SK-N-SH treated with all-trans-retinoic acid at 6 μM for 48 hours (cell line): ENCODE measurements around the gene CLCN4.

Source experiments
- ATAC-seq: fragments of 200-7000 bp; cut with Tn5 transposase; 3 replicates; pipeline ENCODE4 v1.9.1; 2020; ENCODE audit warnings: mild to moderate bottlenecking, moderate library complexity
- ARNTL ChIP-seq: fragments of 450-650 bp; formaldehyde crosslinking; IDR thresholded peaks from 2 replicates; pipeline ENCODE4 v1.5.0; 2020; ENCODE audit warnings: low read depth, mild to moderate bottlenecking, moderate library complexity, borderline replicate concordance
- BACH2 ChIP-seq: fragments of 250-450 bp; sonication (Bioruptor Pico); IDR thresholded peaks from 2 replicates; pipeline ENCODE4 v1.9.0; 2021; ENCODE audit warnings: mild to moderate bottlenecking, borderline replicate concordance
- CREB5 ChIP-seq: fragments of 250-450 bp; sonication (Bioruptor Pico); IDR thresholded peaks from 2 replicates; pipeline ENCODE4 v1.5.1; 2020; ENCODE audit warnings: low read depth, mild to moderate bottlenecking, moderate library complexity
- CSDC2 ChIP-seq: fragments of 250-450 bp; sonication (Bioruptor Pico); IDR thresholded peaks from 2 replicates; pipeline ENCODE4 v1.5.0; 2020; ENCODE audit warnings: mild to moderate bottlenecking, moderate library complexity
- CSRNP3 ChIP-seq: fragments of 250-450 bp; sonication (Bioruptor Pico); IDR thresholded peaks from 2 replicates; pipeline ENCODE4 v1.5.1; 2021; ENCODE audit warnings: mild to moderate bottlenecking, moderate library complexity
- ESRRG ChIP-seq: fragments of 250-450 bp; sonication (Bioruptor Pico); IDR thresholded peaks from 2 replicates; pipeline ENCODE4 v1.6.1; 2021; ENCODE audit warnings: mild to moderate bottlenecking
- GLIS3 ChIP-seq: fragments of 250-450 bp; sonication (Bioruptor Pico); IDR thresholded peaks from 2 replicates; pipeline ENCODE4 v1.5.0; 2020; ENCODE audit warnings: mild to moderate bottlenecking, moderate library complexity
- ISL1 ChIP-seq: fragments of 250-450 bp; sonication (Bioruptor Pico); IDR thresholded peaks from 2 replicates; pipeline ENCODE4 v2.1.2; 2022; ENCODE audit warnings: mild to moderate bottlenecking, moderate library complexity
- OSR1 ChIP-seq: fragments of 250-450 bp; sonication (Bioruptor Pico); IDR thresholded peaks from 2 replicates; pipeline ENCODE4 v1.8.0; 2022; ENCODE audit warnings: moderate library complexity, mild to moderate bottlenecking, inconsistent platforms
- PATZ1 ChIP-seq: fragments of 250-450 bp; sonication (Bioruptor Pico); IDR thresholded peaks from 2 replicates; pipeline ENCODE4 v1.8.0; 2020; ENCODE audit warnings: mild to moderate bottlenecking, moderate library complexity, borderline replicate concordance
- POU6F1 ChIP-seq: fragments of 250-450 bp; sonication (Bioruptor Pico); IDR thresholded peaks from 2 replicates; pipeline ENCODE4 v1.8.0; 2021; ENCODE audit warnings: low read depth, mild to moderate bottlenecking, moderate library complexity, borderline replicate concordance
- PPARA ChIP-seq: fragments of 250-450 bp; sonication (Bioruptor Pico); IDR thresholded peaks from 2 replicates; pipeline ENCODE4 v1.5.0; 2020; ENCODE audit warnings: mild to moderate bottlenecking, borderline replicate concordance
- RARB ChIP-seq: fragments of 250-450 bp; sonication (Bioruptor Pico); IDR thresholded peaks from 2 replicates; pipeline ENCODE4 v1.8.0; 2021; ENCODE audit warnings: mild to moderate bottlenecking, moderate library complexity
- SNAI2 ChIP-seq: fragments of 250-450 bp; sonication (Bioruptor Pico); IDR thresholded peaks from 2 replicates; pipeline ENCODE4 v1.5.0; 2020; ENCODE audit warnings: mild to moderate bottlenecking, moderate library complexity
- TCF4 ChIP-seq: fragments of 250-450 bp; sonication (Bioruptor Pico); IDR thresholded peaks from 2 replicates; pipeline ENCODE4 v1.8.0; 2021; ENCODE audit warnings: mild to moderate bottlenecking, moderate library complexity, borderline replicate concordance
- TOX ChIP-seq: fragments of 250-450 bp; sonication (Bioruptor Pico); IDR thresholded peaks from 2 replicates; pipeline ENCODE4 v1.8.0; 2021; ENCODE audit warnings: mild to moderate bottlenecking, moderate library complexity, borderline replicate concordance
- TSHZ2 ChIP-seq: fragments of 250-450 bp; sonication (Bioruptor Pico); IDR thresholded peaks from 2 replicates; pipeline ENCODE4 v1.5.0; 2020; ENCODE audit warnings: mild to moderate bottlenecking, moderate library complexity
- ZC3H10 ChIP-seq: fragments of 250-450 bp; sonication (Bioruptor Pico); IDR thresholded peaks from 2 replicates; pipeline ENCODE4 v1.5.1; 2021; ENCODE audit warnings: mild to moderate bottlenecking, moderate library complexity
- ZFP3 ChIP-seq: fragments of 250-450 bp; sonication (Bioruptor Pico); IDR thresholded peaks from 2 replicates; pipeline ENCODE4 v1.5.0; 2020; ENCODE audit warnings: mild to moderate bottlenecking, moderate library complexity
- ZFP30 ChIP-seq: fragments of 450-650 bp; formaldehyde crosslinking; IDR thresholded peaks from 2 replicates; pipeline ENCODE4 v1.5.0; 2022; ENCODE audit warnings: mild to moderate bottlenecking, moderate library complexity
- ZNF565 ChIP-seq: fragments of 450-650 bp; formaldehyde crosslinking; conservative IDR thresholded peaks from 2 replicates; pipeline ENCODE4 v1.5.0; 2020; ENCODE audit warnings: low read depth, mild to moderate bottlenecking, moderate library complexity
- ZNF70 ChIP-seq: fragments of 450-650 bp; formaldehyde crosslinking; IDR thresholded peaks from 2 replicates; pipeline ENCODE4 v1.5.0; 2020; ENCODE audit warnings: mild to moderate bottlenecking, moderate library complexity
- ZNF8 ChIP-seq: fragments of 450-650 bp; formaldehyde crosslinking; IDR thresholded peaks from 2 replicates; pipeline ENCODE4 v1.5.0; 2020; ENCODE audit warnings: mild to moderate bottlenecking, moderate library complexity

Gene CLCN4

GRCh38 chrX:10193587-10193986, 36.8 kb downstream of the CLCN4 start:
- no peak for TF ChIP-seq TSHZ2 (CRISPR knock-in tag)
- TF ChIP-seq ISL1 = no peak
- TF ChIP-seq ESRRG (CRISPR knock-in tag) = no peak
- no peak for TF ChIP-seq ZNF8
- no peak for TF ChIP-seq ZNF70
- no peak for TF ChIP-seq POU6F1 (CRISPR knock-in tag)
- no peak for TF ChIP-seq RARB (CRISPR knock-in tag)
- TF ChIP-seq CSDC2 (CRISPR knock-in tag) = no peak
- no peak for TF ChIP-seq TCF4
- TF ChIP-seq PPARA (CRISPR knock-in tag) = no peak
- no peak for TF ChIP-seq CSRNP3 (CRISPR knock-in tag)
- TF ChIP-seq ARNTL (CRISPR knock-in tag) = no peak
- no peak for TF ChIP-seq ZFP3 (CRISPR knock-in tag)
- no peak for TF ChIP-seq ZFP30
- TF ChIP-seq TOX = no peak
- no peak for TF ChIP-seq ZC3H10 (CRISPR knock-in tag)
- TF ChIP-seq CREB5 (CRISPR knock-in tag) = no peak
- TF ChIP-seq PATZ1 (CRISPR knock-in tag) = no peak
- no peak for TF ChIP-seq ZNF565 (CRISPR knock-in tag)
- TF ChIP-seq GLIS3 (CRISPR knock-in tag) = no peak
- no peak for ATAC-seq

GRCh38 chrX:10195425-10195824, 38.6 kb downstream of the CLCN4 start:
- ATAC-seq = no peak
- TF ChIP-seq ZFP30 (no peak), OSR1 (CRISPR knock-in tag) (no peak), ZNF70 (no peak), ARNTL (CRISPR knock-in tag) (no peak), SNAI2 (CRISPR knock-in tag) (no peak), ESRRG (CRISPR knock-in tag) (no peak), BACH2 (CRISPR knock-in tag) (no peak), TSHZ2 (CRISPR knock-in tag) (no peak), ZC3H10 (CRISPR knock-in tag) (no peak), CSRNP3 (CRISPR knock-in tag) (no peak), GLIS3 (CRISPR knock-in tag) (no peak), CSDC2 (CRISPR knock-in tag) (no peak), CREB5 (CRISPR knock-in tag) (no peak), ZNF8 (no peak), POU6F1 (CRISPR knock-in tag) (no peak), RARB (CRISPR knock-in tag) (no peak), ZNF565 (CRISPR knock-in tag) (no peak)
